CD8-positive, alpha-beta memory T cell (primary cell): ENCODE results near the gene IFT81. TPM values are rescaled to one million over a fixed set of nuclear protein-coding genes. Genes with fewer than 3 reads are reported as not detected.
A peak's percentile ranks its signal among the peaks of the same experiment; 100 is the strongest.

Experiments
- CTCF ChIA-PET: fragments of 350-600 bp; sonication (Branson Sonifier 250); formaldehyde crosslinking; loops from one replicate; lab custom pipeline; 2021; ENCODE audit warnings: antibody characterized with exemption; lab: Charles Lee
- POLR2A ChIA-PET: fragments of 350-600 bp; sonication (Branson Sonifier 250); formaldehyde crosslinking; loops from one replicate; lab custom pipeline; 2021; ENCODE audit warnings: antibody characterized with exemption; lab: Charles Lee
- DNase-seq, 5 donors: peaks; one replicate each; pipeline versions ENCODE4 v3.0.0 to v3.0.0-alpha.2; 2020 to 2022; ENCODE audit warnings: mixed read lengths in 1 of 5
- H3K27ac ChIP-seq: one replicate; pipeline ENCODE4 v1.7.0; 2013; ENCODE audit warnings: low read depth, mild to moderate bottlenecking, low read length, moderate library complexity
- H3K27me3 ChIP-seq: 2 replicates; pipeline ENCODE4 v1.7.0; 2013; ENCODE audit warnings: low read length, mild to moderate bottlenecking; ENCODE audit not compliant: insufficient read depth, poor library complexity, severe bottlenecking
- H3K36me3 ChIP-seq: 2 replicates; pipeline ENCODE4 v1.7.0; 2013; ENCODE audit warnings: mild to moderate bottlenecking, low read length, moderate library complexity; ENCODE audit not compliant: insufficient read depth
- H3K4me1 ChIP-seq: 2 replicates; pipeline ENCODE4 v1.7.0; 2013; ENCODE audit warnings: mild to moderate bottlenecking, low read length, moderate library complexity; ENCODE audit not compliant: insufficient read depth
- H3K4me3 ChIP-seq: 2 replicates; pipeline ENCODE4 v1.7.0; 2013; ENCODE audit warnings: mild to moderate bottlenecking, low read length
- H3K9me3 ChIP-seq: 2 replicates; pipeline ENCODE4 v1.7.0; 2013; ENCODE audit warnings: mild to moderate bottlenecking, low read length
- H3K27ac Mint-ChIP-seq, 8 donors: one replicate each; pipeline ENCODE4 v1.8.0; 2020 to 2021; ENCODE audit warnings: mixed read lengths in 8 of 8, mild to moderate bottlenecking in 6 of 8, inconsistent platforms in 3 of 8, moderate library complexity in 3 of 8
- H3K27me3 Mint-ChIP-seq, 2 donors: one replicate each; pipeline ENCODE4 v1.8.0; 2020 to 2021; ENCODE audit warnings: mixed read lengths in 2 of 2, mild to moderate bottlenecking in 1 of 2, moderate library complexity in 1 of 2
- H3K36me3 Mint-ChIP-seq, 3 donors: one replicate each; pipeline ENCODE4 v1.8.0; 2020 to 2021; ENCODE audit warnings: mixed read lengths in 3 of 3, inconsistent platforms in 1 of 3, mild to moderate bottlenecking in 1 of 3
- H3K4me1 Mint-ChIP-seq, 3 donors: one replicate each; pipeline ENCODE4 v1.8.0; 2020 to 2021; ENCODE audit warnings: mixed read lengths in 3 of 3, inconsistent platforms in 1 of 3, mild to moderate bottlenecking in 1 of 3
- H3K4me3 Mint-ChIP-seq, 7 donors: one replicate each; pipeline ENCODE4 v1.8.0; 2020 to 2021; ENCODE audit warnings: mixed read lengths in 7 of 7, mild to moderate bottlenecking in 6 of 7, moderate library complexity in 4 of 7, inconsistent platforms in 2 of 7
- H3K9me3 Mint-ChIP-seq, 5 donors: one replicate each; pipeline ENCODE4 v1.8.0; 2020 to 2022; ENCODE audit warnings: mixed read lengths in 5 of 5, mild to moderate bottlenecking in 3 of 5, moderate library complexity in 2 of 5, inconsistent platforms in 1 of 5
- polyA plus RNA-seq: library from polyadenylated mRNA; unstranded; fragments of 300-500 nt; fragmentation: Illumina TruSeq; gene quantifications from one replicate; pipeline ENCODE4 v1.2.3, GENCODE V29; 2021
- total RNA-seq, 2 experiments: library from RNA; stranded (reverse); gene quantifications; one replicate each; pipeline ENCODE4 v1.2.3, GENCODE V29; 2021

IFT81 gene
- total and polyA plus RNA-seq, 3 experiments from 2014 or later: 0.35 to 4.5 (median 3.7) TPM

- Histone ChIP-seq H3K27me3 (no peaks in the 10 kb centered on the region), H3K4me3 (no peak overlapping the region), H3K36me3 (no peaks in the 10 kb centered on the region), H3K27ac (no peak overlapping the region), H3K9me3 (no peaks in the 10 kb centered on the region), H3K4me1 (no peaks in the 10 kb centered on the region)
- no peak for DNase-seq
- Mint-ChIP-seq H3K27ac (no peak overlapping the region), H3K4me1 (no peaks in the 10 kb centered on the region), H3K9me3 (no peaks in the 10 kb centered on the region), H3K36me3 (peaks cover 0 to 8% (median 4%) of the 10 kb centered on the region in 3 donors), H3K27me3 (peaks cover 16 to 25% of the 10 kb centered on the region in 2 donors), H3K4me3 (no peak overlapping the region)
- CTCF ChIA-PET: interaction anchor here (1.0 to 3.0 kb wide), 3 partner anchors 9 to 512 kb away, joined by 3 to 13 read pairs (median 3); no protein-coding TSS in a partner anchor
- POLR2A ChIA-PET: no interaction called here
These were observed 35.2 kb upstream of the IFT81 start for GRCh38 chr12:110088936-110089335.

GRCh38 chr12:110090266-110091135 lies 33.7 kb upstream of the IFT81 start:
- ChIA-PET POLR2A (no interaction called here), CTCF (interaction anchor here (1.1 to 3.0 kb wide), 2 partner anchors 9 to 11 kb away, joined by 3 to 13 read pairs; no protein-coding TSS in a partner anchor)
- H3K27ac ChIP-seq: no peak overlapping the region
- no peaks in the 10 kb centered on the region for H3K9me3 ChIP-seq
- no peaks in the 10 kb centered on the region for H3K36me3 ChIP-seq
- Mint-ChIP-seq H3K4me3 (no peak overlapping the region), H3K4me1 (no peaks in the 10 kb centered on the region), H3K9me3 (no peaks in the 10 kb centered on the region), H3K27ac (no peak overlapping the region), H3K36me3 (peaks cover 0 to 4% (median 4%) of the 10 kb centered on the region in 3 donors), H3K27me3 (peaks cover 20 to 24% of the 10 kb centered on the region in 2 donors)
- no peak for DNase-seq
- no peaks in the 10 kb centered on the region for H3K4me1 ChIP-seq
- no peaks in the 10 kb centered on the region for H3K27me3 ChIP-seq
- no peak overlapping the region for H3K4me3 ChIP-seq

- H3K27ac Mint-ChIP-seq: no peak overlapping the region
These were observed 32.9 kb upstream of the IFT81 start for GRCh38 chr12:110091136-110091711.

GRCh38 chr12:110093631-110094311 lies 30.4 kb upstream of the IFT81 start:
- H3K9me3 Mint-ChIP-seq: no peaks in the 10 kb centered on the region
- no peak overlapping the region for H3K27ac Mint-ChIP-seq
- Histone ChIP-seq H3K27ac (no peak overlapping the region), H3K9me3 (no peaks in the 10 kb centered on the region), H3K4me1 (no peaks in the 10 kb centered on the region), H3K36me3 (no peaks in the 10 kb centered on the region), H3K4me3 (no peak overlapping the region), H3K27me3 (no peaks in the 10 kb centered on the region)
- ChIA-PET CTCF (interaction anchor here (0.8 kb wide), 1 partner anchor 338 kb away, joined by 3 read pairs; no protein-coding TSS in a partner anchor), POLR2A (no interaction called here)
- no peak for DNase-seq
- peaks cover 0 to 2% (median 0%) of the 10 kb centered on the region in 3 donors for H3K36me3 Mint-ChIP-seq
- H3K4me3 Mint-ChIP-seq: no peak overlapping the region
- no peaks in the 10 kb centered on the region for H3K4me1 Mint-ChIP-seq
- H3K27me3 Mint-ChIP-seq: peaks cover 20% of the 10 kb centered on the region in 2 donors

More at GRCh38 chr12:110091136-110091711, 32.9 kb upstream of the IFT81 start:
- H3K4me3 Mint-ChIP-seq: no peak overlapping the region
- Histone ChIP-seq H3K4me3 (no peak overlapping the region), H3K36me3 (no peaks in the 10 kb centered on the region), H3K9me3 (no peaks in the 10 kb centered on the region), H3K27ac (no peak overlapping the region), H3K4me1 (no peaks in the 10 kb centered on the region), H3K27me3 (no peaks in the 10 kb centered on the region)
- H3K27me3 Mint-ChIP-seq: peaks cover 20 to 22% of the 10 kb centered on the region in 2 donors
- CTCF ChIA-PET: interaction anchor here (0.8 to 3.0 kb wide), 2 partner anchors 8 to 340 kb away, joined by 3 to 13 read pairs; no protein-coding TSS in a partner anchor
- DNase-seq: no peak
- peaks cover 0 to 2% (median 0%) of the 10 kb centered on the region in 3 donors for H3K36me3 Mint-ChIP-seq
- H3K4me1 Mint-ChIP-seq: no peaks in the 10 kb centered on the region
- POLR2A ChIA-PET: no interaction called here
- no peaks in the 10 kb centered on the region for H3K9me3 Mint-ChIP-seq

GRCh38 chr12:110100315-110100970 lies 23.7 kb upstream of the IFT81 start:
- Mint-ChIP-seq H3K4me3 (no peak overlapping the region), H3K27ac (peak overlapping the region in 7 of 8 donors; percentile 13 to 86 (median 55)), H3K27me3 (no peaks in the 10 kb centered on the region), H3K4me1 (peaks cover 6 to 8% (median 7%) of the 10 kb centered on the region in 3 donors), H3K9me3 (no peaks in the 10 kb centered on the region), H3K36me3 (no peaks in the 10 kb centered on the region)
- peak; percentile 25 to 75 (median 53) for DNase-seq
- no peaks in the 10 kb centered on the region for H3K9me3 ChIP-seq
- ChIA-PET POLR2A (interaction anchor here (0.6 kb wide), 2 partner anchors 331 to 853 kb away, joined by 3 to 5 read pairs; no protein-coding TSS in a partner anchor), CTCF (interaction anchor here (0.6 to 2.4 kb wide), 13 partner anchors 10 to 787 kb away, joined by 3 to 39 read pairs (median 4); partner anchors contain the start of gene ATP2A2)
- H3K4me3 ChIP-seq: no peak overlapping the region
- no peaks in the 10 kb centered on the region for H3K27me3 ChIP-seq
- no peak overlapping the region for H3K27ac ChIP-seq
- no peaks in the 10 kb centered on the region for H3K36me3 ChIP-seq
- H3K4me1 ChIP-seq: no peaks in the 10 kb centered on the region

- DNase-seq: peak in 1 of 5 donors; percentile 15
- no peaks in the 10 kb centered on the region for H3K4me1 ChIP-seq
- H3K27ac ChIP-seq: no peak overlapping the region
- no peaks in the 10 kb centered on the region for H3K27me3 ChIP-seq
- H3K4me3 Mint-ChIP-seq: no peak overlapping the region
- no peaks in the 10 kb centered on the region for H3K36me3 ChIP-seq
- ChIA-PET POLR2A (no interaction called here), CTCF (interaction anchor here (1.1 to 2.4 kb wide), 4 partner anchors 10 to 786 kb away, joined by 3 to 20 read pairs (median 6); partner anchors contain the start of gene ARPC3)
- no peaks in the 10 kb centered on the region for H3K9me3 ChIP-seq
- H3K9me3 Mint-ChIP-seq: no peaks in the 10 kb centered on the region
- peak overlapping the region in 1 of 8 donors; percentile 41 for H3K27ac Mint-ChIP-seq
- H3K36me3 Mint-ChIP-seq: no peaks in the 10 kb centered on the region
- peaks cover 0 to 4% of the 10 kb centered on the region in 2 donors for H3K27me3 Mint-ChIP-seq
- peaks cover 6 to 8% (median 7%) of the 10 kb centered on the region in 3 donors for H3K4me1 Mint-ChIP-seq
- H3K4me3 ChIP-seq: no peak overlapping the region
These were observed 21.9 kb upstream of the IFT81 start for GRCh38 chr12:110102255-110102654.
